PC-9 (cell line): ENCODE results near the gene HNF1A.

Source experiments
- EZH2 ChIP-seq: fragments of 200-600 bp; sonication (generic); IDR thresholded peaks from 2 replicates; pipeline ENCODE4 v1.8.0; 2017; ENCODE audit warnings: antibody characterized with exemption, low read depth
- TF ChIP-seq, protein P1 (sequence below): fragments of 200-600 bp; sonication (generic); conservative IDR thresholded peaks from 2 replicates; pipeline ENCODE4 v1.6.1; 2017; ENCODE audit warnings: mixed run types, antibody characterized with exemption, mild to moderate bottlenecking, moderate library complexity

GRCh38 chr12:120996133-120996746, 17.9 kb downstream of the HNF1A start:
- TF ChIP-seq, protein P1, sequence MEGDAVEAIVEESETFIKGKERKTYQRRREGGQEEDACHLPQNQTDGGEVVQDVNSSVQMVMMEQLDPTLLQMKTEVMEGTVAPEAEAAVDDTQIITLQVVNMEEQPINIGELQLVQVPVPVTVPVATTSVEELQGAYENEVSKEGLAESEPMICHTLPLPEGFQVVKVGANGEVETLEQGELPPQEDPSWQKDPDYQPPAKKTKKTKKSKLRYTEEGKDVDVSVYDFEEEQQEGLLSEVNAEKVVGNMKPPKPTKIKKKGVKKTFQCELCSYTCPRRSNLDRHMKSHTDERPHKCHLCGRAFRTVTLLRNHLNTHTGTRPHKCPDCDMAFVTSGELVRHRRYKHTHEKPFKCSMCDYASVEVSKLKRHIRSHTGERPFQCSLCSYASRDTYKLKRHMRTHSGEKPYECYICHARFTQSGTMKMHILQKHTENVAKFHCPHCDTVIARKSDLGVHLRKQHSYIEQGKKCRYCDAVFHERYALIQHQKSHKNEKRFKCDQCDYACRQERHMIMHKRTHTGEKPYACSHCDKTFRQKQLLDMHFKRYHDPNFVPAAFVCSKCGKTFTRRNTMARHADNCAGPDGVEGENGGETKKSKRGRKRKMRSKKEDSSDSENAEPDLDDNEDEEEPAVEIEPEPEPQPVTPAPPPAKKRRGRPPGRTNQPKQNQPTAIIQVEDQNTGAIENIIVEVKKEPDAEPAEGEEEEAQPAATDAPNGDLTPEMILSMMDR, result no peak
- TF ChIP-seq EZH2, result no peak
